Measurements from ENCODE around the gene IKZF2.

The IKZF2 gene

DNA sequence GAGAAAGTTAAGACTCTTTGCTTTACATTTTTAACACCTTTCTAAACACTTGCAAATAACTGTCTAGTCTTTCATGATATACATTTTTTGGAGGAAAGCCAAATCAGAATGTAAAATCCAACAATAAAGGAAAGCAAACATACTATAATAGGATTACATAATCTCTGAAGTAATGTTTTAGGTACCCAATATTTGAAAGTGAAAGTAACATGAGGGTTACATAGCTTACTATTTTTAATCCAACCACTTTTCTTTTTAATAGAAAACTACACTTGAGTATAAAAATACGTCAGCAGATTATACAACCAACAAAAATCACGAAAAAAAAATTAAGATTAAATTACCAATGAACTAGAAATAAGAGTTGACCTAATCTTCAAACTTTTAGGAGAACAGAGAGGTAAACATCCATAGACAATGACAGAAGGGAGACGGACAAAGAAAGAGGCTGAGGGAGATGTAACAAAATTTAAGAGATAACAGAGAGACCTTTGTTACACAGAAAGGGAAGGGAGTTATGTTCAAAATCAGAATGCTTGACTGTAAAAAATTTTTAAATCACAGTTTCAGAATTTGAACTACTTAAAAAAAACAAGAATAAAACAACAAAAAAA, 150.0 kb downstream of the IKZF2 start:
- no peak for DNase-seq (ENCODE audit: low read depth, low spot score)

DNA sequence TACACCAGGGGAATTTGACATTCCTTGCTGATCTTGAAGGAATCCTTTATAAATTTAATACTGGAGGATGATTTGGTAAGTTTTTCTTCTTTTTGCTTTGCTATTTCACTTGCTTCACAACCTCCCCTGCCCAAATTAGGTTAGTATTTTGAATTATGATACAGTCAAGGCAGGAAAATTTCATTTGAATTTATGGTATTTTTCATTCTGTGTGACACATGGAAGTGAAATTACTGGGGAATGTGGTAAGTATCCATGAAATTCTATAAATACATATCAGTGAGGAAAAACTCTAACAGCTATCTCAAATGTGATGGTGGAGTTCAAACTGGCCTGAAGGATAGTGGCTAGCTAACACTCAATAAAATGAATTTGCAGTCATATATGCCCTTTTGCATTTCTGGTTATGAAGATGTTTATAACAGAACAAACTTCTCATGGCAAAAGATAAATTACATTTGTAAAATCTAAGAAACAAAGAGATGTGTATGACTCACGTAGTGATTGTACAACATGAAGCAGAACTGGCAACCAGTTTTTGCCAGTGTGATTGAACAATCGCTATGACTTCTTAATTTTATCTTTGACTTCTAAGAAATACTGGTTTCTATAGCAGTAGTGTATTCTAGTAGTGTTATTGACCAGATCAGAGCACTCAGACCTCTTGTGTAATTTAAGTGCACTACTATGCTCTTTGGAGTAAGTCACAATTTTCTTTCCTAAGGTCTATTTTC, 152.6 kb downstream of the IKZF2 start:
- no peak for DNase-seq (ENCODE audit: low read depth, low spot score)

DNA sequence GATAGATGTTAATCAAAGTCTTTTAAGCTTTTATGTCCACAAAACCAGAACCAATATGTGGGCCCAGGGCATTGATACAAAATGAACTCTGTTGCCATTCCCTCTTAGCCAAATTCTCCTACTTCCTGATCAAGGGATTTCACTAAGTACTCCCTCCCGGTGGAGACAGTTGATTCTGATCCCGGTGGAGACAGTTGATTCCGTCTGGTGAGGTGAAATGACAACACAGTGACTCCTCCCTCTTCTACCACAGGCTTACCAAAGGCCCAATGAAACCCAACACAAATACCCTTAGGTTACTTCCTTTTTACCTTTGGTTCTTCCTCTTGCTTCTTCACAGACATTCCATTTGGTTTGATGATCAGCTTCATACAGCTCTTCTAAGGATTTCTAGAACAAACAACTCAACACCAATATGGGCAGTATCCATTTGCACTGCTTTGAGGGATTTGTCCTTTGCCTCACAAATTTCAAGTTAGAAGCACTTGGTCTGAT, 153.8 kb downstream of the IKZF2 start:
- DNase-seq (ENCODE audit: low read depth, low spot score) = no peak

- DNase-seq (ENCODE audit: low read depth, low spot score) = no peak
Measured at GRCh38 chr2:212995920-212996319, 155.5 kb downstream of the IKZF2 start.

DNA sequence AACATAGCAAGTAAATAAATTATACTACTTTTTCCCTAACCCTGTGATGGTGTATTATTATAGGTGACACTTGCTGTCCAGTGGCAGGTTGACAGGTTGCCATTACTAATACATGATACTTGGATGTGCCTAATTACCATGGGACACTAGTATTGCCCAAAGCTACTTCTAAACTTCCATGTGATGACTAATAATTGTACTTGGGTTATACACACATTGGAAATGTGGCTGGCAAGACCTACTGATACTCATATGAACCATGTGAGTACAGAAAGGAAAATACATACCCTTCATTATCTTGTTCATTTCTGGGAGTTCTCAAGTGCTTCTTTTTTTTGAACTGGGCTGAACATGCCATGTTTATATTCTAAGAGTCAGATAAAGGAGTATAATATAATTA, 156.4 kb downstream of the IKZF2 start:
- DNase-seq (ENCODE audit: low read depth, low spot score) = no peak

DNA sequence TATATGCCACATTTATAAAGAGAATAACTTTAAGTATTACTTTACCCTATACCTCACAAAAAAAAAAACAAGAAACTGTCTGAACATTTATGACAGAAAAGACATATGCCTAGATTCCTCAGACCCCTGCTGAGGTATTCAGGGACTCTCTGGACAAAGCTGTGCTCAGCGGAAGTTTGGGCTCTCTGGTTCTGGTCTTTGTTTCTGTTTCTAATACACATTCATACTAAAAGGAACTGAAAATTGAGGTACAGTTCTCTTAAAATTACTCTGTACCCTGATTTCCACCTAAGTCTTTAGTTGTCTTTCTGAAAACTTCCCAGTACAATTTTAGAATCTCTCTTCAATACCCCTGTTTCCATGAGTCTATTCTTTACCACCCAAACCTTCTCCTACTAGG, 160.3 kb downstream of the IKZF2 start:
- DNase-seq (ENCODE audit: low read depth, low spot score) = no peak

GRCh38 chr2:212990697-212991096, 160.7 kb downstream of the IKZF2 start:
- DNase-seq (ENCODE audit: low read depth, low spot score) = no peak

- DNase-seq (ENCODE audit: low read depth, low spot score) = no peak
Measured at GRCh38 chr2:212987492-212987891, 163.9 kb downstream of the IKZF2 start.

- no peak for DNase-seq (ENCODE audit: low read depth, low spot score)
Measured at GRCh38 chr2:212984129-212984528, 167.3 kb downstream of the IKZF2 start.

DNA sequence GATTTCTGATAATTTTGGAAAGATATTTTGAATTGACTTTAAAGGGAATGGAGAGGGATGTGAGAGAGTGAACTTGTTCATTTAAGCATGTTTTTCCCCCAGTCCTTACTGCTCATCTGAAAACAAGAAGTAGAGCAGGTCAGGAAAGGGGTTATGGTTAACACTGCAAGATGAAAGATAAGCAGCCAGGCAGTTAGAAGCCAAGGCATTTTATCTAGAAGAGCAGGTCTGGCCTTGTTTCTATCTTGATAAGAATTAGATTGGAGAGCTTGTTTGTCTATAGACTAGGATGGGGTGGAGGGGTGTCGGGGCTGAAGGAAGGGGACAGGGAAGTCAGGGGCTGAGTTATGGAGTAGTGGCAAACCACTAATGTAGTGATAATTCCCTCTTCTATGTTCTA, 171.6 kb downstream of the IKZF2 start:
- DNase-seq (ENCODE audit: low read depth, low spot score) = no peak

DNA sequence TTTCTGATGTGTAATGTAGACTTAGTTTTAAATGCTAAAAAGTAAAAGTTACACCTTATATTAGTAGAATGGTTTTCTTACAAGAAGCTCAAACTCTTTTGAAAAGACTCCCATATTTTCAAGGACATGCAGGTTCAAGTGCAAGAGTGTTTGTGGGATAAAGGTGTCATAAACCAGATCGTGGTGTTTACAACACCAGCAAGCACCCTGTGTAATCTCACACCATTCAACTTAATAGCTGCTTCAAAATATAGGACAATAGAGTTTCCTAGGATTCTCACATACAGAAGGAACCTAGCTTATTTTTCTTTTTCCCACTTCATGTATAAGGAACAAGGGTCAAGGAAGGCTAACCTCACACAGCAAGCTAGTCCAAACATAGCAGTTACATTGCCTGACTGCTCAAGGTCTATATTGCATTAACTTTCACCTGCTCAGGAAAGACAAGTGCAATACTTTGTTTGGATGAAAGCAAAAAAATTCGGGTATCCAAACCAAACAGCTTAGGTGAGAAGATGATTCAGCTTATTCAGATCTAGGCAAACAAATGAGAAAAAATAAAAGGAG, 172.3 kb downstream of the IKZF2 start:
- DNase-seq (ENCODE audit: low read depth, low spot score) = no peak

GRCh38 chr2:212977152-212977551, 174.3 kb downstream of the IKZF2 start:
- no peak for DNase-seq (ENCODE audit: low read depth, low spot score)

DNA sequence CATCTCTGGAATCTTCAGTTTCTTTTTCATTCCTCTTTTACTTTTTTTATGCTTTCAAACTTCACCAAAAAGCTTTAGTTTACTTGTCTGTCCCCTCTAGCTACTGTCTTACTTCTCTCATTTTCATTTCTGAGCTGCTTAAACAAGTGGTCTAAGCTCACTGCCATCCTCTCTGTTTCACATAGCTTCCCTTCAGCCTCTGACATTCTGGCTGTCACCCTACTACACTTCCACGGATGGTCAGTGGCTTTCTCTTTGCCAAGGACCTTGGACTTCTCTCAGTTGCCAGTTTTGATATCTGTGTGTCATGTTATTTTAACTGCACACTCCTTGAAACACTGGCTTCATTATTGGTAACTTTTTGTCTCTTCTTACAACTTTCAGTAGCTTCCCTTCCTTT, 176.1 kb downstream of the IKZF2 start:
- DNase-seq (ENCODE audit: low read depth, low spot score) = no peak

DNA sequence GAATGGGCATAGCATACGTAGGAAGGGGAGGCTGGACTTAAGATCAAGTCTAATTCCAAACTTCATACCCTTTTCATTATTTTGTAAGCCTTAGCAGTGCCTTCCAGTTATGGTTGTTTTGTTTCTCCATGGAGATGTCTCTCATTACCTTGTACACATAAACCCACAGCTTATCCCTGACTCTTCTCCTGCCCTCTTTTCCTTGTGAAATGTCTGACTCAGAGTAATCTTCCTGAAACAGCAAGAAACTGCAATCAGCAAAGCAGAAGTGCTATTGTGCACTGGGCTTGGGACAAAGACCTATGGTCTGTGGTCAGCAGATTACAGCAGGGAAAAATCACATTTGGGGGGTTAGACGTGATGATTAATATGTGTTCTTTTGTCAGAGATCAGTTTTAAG, 176.7 kb downstream of the IKZF2 start:
- DNase-seq (ENCODE audit: low read depth, low spot score) = peak; percentile 58

DNA sequence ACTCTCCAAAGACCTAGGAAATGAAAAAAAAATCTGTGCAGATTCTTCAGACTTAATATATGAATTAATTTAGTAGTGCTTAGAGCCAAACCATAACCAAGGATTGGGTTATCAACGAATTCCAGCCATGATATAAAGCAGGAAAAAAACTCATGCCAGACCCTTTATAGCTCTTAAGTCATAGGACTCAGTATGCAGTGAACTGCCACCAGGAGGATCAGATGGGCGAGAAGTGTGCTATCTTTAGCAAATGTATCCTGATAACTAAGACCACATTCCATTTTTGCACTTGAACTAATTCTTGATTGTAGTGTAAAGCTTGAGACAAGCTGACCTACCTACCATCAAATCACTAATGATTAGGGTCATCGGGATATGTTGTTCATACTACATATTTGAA, 178.1 kb downstream of the IKZF2 start:
- DNase-seq (ENCODE audit: low read depth, low spot score) = no peak

DNA sequence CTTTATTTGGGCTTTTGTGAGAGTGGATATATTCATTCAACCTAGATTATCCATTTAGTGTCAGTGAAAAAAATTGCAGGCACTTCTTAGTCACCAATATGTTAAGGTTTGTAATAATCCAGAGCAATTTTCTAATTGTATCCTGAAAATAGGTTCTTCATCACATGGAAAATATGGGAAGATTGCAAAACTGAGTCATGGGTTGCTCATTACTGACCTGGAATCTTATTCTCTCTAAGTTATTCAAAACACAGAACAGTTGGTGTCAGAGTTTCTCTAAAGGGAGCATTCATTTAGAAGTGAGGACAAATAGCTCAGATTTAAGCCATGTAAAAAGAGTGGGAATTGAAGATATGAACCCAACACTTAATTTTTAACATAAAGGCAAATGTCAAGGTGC, 181.3 kb downstream of the IKZF2 start:
- peak; percentile 51 for DNase-seq (ENCODE audit: low read depth, low spot score)

DNA sequence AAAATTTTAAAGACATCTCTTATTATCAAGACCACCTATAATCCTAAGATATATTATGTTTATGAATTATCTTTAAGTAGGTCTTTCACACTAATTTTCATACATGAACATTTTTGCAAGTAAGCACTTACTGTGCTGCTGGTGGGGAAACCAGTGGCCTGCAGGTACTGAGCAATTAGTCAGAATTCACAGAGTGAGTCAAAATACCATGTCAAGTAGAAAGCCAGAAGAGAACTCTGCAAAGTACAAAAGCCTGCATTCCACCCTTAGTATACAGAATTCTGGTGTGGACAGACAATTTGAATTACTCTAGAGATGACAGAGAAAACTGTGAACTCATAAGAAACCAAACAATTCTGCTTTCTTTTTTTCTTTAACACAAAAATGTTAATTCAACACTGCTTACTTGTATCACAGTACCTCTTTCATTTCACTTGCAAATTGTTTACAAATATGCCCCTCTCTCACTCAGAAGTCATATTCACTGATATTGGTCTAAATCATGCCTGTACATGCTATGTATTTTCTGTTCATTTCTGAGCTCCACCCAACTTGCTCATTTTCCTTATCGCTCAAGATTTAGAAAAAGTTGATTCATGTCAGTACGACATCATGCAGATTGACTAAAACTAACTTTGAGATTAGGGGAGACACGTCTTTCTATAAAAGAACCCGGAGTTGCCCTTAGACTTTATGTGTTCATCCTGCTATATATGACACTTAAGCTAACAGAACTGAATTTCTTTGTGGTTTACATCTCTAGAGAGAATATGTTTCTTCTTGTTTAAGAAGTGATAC, 182.9 kb downstream of the IKZF2 start:
- peak; percentile 57 for DNase-seq (ENCODE audit: low read depth, low spot score)

DNA sequence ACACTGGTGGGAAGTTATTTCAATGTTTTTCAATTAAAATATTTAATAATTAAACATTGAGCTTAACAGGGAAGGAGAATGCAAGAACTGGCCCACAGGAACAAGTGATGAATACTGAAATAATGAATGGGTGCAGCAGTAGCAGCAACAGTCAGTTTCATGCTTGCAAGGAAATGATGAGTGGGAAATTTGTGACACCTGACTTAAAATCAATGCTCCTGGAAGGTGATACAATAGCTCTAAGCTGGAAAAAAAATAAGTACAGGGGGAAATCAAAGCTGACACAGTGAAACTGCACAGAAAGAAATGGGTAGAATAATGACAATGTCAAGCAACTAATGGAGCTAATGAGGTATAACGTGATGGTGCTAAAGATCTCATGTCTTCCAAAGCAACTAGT, 184.5 kb downstream of the IKZF2 start:
- no peak for DNase-seq (ENCODE audit: low read depth, low spot score)

DNA sequence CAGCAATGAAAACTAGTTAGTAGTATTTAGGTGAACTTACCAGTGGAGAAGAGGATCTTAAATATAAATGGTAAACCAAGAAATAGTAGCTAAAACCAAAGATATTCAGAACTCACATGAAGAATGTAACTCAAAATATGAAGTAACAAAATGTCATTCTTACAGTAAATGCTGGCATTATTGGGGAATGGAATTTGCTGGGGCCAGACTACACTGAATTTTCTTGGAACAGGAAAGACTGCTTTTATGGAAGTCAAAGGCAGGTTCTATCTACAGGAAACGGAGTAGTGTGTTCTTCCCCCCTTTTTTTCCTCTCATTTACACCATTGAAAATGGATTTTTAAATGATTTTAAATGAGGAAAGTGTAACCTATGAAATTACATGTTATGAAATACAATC, 188.7 kb downstream of the IKZF2 start:
- no peak for DNase-seq (ENCODE audit: low read depth, low spot score)

GRCh38 chr2:212961255-212961654, 190.2 kb downstream of the IKZF2 start:
- no peak for DNase-seq (ENCODE audit: low read depth, low spot score)

DNA sequence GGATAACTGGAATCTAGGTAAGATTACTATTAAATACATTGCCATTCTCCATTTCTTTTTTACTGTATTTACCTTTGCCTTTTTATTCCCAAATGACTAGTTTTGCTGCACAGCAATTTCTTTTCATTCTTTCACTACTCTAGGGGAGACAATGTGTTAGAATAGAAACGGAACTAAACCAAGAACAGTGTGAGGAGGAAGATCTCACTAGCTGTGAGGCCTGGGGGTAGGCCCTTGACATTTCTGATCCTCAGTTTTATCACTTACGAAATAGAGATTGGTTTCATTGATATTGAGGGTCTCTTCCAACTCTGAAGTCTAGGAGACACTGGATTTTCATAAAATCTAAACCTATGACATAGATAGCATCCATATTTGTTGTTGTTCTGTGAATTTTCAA, 191.1 kb downstream of the IKZF2 start:
- DNase-seq (ENCODE audit: low read depth, low spot score) = no peak

DNA sequence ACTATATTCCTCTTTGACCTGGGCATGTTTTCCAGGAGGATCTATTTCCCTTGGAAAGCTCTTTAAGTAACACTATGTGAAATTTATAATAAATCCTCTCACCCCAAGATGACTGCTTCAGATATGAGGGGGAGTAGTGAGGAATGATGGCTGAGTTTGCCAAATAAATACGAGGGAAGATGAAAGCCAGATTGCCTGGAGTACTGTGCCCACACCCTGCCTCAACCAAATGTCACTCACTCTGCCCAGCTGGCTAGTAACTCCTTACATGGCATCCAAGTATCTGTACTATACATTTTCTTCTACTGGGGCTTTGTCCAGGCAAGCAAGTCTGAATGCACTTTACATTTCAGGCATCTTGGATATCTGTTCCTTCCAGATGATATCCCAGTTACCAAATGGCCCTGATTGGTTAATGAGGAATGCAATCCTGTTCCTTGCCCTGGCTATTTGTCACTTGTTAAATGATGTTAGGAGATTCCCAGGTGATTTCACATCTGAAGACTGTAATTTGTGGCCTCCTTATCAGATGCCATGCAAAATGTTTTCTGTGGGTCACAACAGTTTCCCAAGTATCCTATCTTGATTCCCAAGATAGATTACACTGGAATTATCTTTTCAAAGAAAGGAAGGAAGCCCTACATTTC, 191.8 kb downstream of the IKZF2 start:
- no peak for DNase-seq (ENCODE audit: low read depth, low spot score)

All from astrocyte of the hippocampus (primary cell).